HG03354 (cell line): Measurements from ENCODE around the gene SLC25A22.

Experiments used
- ATAC-seq: cut with Tn5 transposase; IDR thresholded peaks from one replicate; pipeline ENCODE4 v1.9.1; 2021; ENCODE audit warnings: mild to moderate bottlenecking; ENCODE audit not compliant: unreplicated experiment, poor library complexity, severe bottlenecking

The SLC25A22 gene

DNA sequence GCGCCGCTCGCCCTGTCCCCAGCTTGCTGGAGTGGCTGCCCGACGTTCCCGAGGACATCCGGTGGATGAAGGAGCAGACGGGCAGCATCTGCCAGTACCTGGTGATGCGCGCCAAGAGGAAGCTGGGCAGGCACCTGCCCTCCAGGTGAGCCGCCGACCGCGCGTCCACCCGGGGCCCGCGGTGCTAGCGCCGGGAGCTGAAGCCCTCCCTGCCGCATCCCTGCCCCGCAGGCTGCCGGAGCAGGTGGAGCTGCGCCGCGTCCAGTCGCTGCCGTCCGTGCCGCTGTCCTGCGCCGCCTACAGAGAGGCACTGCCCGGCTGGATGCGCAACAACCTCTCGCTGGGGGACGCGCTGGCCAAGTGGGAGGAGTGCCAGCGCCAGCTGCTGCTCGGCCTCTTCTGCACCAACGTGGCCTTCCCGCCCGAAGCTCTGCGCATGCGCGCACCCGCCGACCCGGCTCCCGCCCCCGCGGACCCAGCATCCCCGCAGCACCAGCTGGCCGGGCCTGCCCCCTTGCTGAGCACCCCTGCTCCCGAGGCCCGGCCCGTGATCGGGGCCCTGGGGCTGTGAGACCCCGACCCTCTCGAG lies 26.3 kb upstream of the SLC25A22 start:
- ATAC-seq: no peak

DNA sequence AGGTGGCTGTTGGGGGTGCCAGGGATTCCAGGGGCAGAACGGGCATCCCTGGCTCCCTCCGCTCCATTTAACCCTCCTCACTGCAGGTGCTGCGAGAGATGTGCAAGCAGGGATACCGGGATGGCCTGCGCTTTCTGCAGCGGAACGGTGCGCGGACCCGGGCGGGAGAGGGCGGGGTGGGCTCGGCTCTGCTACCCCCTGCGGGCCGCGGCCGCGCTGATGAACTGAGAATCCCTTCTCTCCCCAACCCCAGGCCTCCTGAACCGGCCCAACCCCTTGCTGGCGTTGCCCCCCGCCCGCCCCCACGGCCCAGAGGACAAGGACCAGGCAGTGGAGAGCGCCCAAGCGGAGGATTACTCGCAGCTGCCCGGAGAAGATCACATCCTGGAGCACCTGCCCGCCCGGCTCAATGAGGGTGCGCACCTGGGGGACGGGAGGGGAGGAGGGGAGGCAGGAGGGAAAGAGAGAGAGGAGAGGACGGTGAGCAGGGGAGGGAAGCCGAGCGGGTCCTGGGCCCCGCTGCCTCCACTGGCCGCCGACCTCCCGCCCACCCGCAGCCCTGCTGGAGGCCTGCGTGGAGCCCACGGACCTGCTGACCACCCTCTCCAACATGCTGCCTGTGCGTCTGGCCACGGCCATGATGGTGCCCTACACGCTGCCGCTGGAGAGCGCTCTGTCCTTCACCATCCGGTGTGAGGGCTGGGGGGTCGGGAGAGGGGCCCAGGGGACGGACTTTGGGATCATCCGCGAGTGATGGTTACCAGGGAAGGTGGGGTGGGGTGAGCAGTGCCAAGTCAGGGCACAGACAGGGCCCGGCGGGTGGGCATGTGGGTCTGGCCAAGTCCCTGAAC lies 25.6 kb upstream of the SLC25A22 start:
- ATAC-seq: no peak

DNA sequence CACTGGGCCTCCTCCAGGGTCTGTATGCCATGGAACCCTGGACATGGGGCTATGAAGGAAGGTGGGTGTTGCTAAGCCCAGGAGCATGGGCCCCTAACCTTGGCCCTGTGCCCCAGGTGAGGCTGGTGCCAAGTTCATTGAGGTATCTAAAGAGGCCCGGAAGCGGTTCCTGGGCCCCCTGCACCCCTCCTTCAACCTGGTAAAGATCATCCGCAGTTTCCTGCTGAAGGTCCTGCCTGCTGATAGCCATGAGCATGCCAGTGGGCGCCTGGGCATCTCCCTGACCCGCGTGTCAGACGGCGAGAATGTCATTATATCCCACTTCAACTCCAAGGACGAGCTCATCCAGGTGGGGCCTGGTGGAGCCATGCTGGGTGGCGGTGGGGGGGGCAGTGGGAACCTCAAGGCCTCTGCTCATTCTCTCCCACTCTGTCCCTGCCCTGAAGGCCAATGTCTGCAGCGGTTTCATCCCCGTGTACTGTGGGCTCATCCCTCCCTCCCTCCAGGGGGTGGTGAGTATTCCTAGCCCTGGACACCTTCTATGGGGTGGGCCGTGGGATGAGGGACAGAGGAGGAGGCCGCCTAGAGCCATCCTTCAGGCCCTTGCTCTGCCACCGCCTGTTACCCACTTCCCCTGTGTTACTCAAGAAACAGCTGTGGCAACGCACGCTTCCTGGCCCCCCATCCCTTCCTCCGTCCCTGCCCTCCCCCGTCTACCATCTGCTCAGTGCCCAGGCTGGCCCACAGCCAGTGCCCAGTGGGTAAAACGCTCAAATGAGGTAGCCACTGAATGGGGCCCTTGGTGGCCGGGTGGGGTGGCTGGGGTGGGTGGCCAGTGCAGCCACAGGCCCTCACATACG lies 23.7 kb upstream of the SLC25A22 start:
- no peak for ATAC-seq

DNA sequence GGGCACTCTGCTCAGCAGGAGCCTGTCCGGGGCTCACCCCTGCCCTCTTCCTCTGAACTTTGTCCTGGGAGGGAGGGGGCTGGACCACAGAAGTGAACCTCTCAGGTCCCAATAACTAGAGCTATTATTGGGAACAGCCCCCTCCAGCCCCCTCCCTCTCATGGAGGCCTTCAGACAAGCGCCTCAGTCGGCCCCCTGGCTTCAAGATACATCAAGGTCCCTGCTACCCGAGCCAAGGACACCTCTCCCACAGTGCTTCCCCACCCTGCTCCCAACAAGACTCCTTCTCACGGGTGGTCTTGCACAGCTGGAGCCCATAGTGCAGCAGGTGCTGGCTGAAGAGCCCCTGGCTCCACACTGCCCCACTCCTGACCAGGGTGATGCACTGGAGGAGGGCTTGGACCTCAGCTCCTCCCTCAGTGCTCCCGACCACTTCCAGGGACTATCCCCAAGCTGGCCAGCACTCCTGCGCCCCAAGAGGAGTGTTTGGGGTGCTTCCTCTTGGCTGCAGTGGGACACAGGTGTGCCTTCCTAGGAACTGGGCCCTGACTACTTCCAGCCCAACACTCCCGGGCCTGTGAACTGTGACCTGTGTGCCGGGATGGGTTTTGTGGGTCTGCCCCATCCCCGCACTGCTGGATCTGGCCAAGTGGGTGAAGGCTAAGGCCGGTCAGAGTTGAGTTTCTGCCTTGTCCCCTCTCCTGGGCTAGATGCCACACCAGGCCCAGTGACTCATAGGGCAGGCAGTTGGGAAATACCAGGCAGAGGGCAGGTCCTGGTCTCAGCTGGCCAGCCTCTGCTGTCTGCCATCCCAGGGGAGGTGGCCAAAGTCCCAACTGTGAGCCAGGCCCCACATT lies 22.8 kb upstream of the SLC25A22 start:
- ATAC-seq: no peak

DNA sequence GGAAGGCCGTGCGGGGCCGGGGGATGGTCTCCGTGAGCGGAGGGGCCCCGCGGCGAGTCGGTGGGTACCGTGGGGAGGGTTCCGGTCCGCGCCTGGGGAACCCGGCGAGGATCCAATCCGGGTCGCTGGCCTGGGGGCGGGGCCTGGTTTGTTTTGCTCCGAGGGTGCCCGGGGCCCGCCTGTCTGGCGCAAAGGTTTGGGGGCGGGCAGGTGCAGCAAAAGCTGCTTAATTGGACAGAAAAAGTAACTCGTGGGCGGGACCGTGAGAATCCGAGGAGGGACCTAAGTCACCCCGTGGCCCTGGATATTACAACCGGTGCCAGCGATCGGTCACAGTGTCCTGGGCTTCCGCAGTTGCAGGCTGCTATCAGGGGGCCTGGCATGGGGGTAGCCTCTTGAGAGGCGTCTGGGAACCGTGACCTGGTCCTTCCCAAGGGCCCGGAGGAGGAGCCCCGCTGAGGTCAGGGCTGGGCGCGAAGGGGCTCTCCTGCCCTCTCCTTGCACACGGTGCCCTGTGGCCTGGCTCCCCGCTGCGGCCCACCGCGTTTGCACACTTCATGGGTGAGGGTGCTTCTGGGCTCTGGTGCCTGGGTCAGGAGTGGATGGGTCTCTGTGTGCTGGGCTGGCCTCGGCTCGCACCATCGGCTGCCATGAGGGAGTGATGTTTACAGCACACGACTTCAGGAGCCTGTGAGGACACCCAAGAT lies 22.0 kb upstream of the SLC25A22 start:
- ATAC-seq: peak; percentile 69

DNA sequence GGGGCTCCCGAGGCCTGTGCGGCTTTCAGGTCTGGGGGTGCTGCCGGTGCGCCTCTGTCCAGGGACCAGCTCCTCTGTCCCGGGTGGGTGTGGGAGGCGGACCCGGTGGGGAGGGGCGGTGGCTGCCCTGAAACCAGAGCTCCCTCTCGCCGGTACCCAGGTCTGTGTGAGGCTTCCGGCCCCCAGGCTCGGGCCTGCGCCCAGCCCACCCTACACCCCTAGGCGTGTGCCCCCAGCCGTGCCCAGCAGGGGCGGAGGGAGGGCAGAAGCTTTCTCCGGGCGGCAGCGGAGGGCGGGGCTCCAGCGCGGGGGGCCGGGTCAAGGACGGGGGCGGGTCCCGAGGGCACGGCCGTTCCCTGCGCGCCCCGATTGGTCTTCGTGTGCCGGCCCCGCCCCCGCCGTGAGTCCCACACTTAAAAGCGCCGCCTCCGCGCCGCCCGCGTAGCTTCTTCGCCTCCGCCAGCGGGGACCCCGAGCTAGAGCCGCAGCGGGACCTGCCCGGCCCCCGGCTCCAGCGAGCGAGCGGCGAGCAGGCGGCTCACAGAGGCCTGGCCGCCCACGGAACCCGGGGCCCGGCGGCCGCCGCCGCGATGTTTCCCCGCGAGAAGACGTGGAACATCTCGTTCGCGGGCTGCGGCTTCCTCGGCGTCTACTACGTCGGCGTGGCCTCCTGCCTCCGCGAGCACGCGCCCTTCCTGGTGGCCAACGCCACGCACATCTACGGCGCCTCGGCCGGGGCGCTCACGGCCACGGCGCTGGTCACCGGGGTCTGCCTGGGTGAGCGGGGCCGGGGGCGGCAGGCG lies 21.2 kb upstream of the SLC25A22 start:
- ATAC-seq: peak; percentile 69

DNA sequence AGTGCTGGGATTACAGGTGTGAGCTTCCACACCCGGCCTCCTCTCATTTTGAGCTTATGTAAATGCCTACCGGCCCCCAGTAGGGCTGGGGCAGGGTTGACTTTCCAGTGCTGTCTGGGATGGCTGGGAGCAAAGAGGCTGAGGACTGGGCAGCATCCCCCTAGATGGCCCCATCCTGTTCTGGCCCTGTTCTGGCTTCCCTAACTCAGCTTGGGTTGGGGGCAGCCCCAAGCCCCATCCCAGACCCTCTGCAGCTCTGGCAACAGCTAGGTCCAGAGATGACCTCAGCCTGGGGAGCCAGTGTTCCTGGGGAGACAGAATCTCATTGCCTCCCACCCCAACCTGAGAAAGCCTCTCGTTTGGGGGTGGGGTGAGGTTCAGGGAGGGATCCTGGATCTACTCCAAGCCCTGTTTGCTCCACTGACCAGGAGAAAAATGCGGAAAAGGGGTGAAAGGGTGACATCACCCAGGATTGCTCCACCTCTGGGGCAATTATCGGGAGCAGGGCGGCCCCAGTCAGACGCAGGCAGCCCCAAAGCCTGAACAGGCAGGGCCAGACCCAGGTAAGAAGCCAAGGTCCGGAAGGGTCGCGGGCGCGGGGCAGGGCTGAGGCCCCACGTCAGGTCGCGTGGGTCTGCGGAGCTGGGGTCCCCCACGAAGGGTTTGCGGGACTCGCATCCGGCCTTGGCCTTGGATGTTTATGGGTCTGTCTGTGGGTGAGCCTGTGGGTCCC lies 20.5 kb upstream of the SLC25A22 start, which contains the start of gene PNPLA2:
Gene PNPLA2, plus strand, starts transcription at position 519 of the 733 bp plus-strand sequence. CDS start 805 bp downstream, outside the sequence.
- no peak for ATAC-seq

DNA sequence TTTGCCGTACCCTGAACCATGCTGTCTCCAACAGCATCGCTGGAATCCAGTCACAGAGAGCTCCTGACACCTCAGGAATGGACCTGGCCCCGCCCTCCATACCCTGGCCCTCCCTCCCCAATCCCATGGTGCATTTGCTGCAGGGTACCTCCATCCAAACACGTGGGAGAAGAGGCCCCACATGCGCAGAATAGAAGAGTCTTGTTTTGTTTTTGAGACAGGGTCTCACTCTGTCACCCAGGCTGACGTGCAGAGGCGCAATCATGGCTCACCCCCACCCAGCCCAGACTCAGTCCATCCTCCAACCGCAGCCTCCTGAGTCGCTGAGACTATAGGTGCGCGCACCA lies 18.3 kb upstream of the SLC25A22 start:
- ATAC-seq: no peak

DNA sequence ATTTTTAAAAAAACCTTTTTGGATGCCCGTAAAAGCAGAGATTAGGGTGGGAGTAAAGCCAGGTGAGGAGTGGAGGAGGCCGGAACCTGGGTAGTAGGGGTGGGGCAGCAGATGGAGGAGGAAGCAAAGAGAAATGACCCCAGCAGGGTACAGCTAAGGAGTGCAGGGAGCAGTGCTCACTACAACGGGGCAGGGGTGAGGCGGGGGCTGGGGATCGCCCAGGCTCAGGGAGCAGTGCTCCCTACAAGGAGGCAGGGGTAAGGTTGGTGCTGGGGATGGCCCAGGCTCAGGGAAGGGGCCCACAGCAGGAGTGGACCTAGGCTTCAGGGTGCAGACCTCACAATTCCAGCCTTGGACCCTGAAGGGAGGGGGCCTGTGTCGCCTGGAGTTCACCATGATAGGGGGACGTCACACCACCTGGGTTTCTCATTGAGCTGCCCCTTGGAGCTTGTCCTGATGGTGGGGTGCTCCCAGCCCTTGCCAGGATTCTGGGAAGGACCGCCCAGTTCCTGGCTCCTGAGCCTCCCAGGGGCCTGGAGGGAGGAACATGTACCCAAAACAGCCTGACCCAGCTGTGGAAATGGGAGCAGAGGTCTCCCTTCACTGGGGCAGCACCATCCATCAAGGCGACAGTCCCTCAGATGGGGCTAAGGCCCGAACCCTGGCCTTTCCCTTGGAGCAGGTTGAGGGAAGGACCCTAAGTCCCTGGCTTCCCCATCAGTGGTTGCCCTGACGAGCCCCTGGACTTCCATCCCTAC lies 17.8 kb upstream of the SLC25A22 start:
- no peak for ATAC-seq

DNA sequence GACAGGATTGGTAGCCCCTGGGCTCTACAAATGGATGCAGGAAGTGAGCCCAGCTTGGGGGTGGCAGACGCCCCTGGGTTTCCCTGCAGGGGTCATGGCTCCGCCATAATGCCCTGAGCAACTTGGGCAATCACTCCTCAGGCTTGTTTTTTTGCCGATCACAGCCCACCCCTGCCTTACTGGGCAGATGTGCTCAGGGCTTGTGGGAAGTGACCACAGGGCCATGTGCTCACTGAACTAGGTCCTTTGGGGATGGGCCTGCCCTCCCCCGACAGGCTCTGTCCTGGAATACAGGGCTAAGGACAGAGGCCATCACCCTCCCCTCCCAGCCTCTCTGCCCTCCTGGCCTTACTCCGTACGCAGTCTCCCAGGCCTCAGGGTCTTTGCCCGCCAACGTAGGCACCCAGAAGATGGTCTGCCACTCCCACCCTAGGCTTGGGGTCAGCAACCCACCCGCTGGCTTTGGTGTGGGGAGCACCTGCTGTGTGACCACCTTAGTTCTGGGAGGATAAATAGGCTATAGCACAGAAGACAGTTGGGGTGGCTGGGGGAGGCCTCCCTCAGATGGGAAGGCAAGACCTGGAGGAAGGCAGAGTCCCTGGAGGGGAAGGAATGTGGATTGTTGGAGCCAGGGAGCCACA lies 15.5 kb upstream of the SLC25A22 start:
- no peak for ATAC-seq

DNA sequence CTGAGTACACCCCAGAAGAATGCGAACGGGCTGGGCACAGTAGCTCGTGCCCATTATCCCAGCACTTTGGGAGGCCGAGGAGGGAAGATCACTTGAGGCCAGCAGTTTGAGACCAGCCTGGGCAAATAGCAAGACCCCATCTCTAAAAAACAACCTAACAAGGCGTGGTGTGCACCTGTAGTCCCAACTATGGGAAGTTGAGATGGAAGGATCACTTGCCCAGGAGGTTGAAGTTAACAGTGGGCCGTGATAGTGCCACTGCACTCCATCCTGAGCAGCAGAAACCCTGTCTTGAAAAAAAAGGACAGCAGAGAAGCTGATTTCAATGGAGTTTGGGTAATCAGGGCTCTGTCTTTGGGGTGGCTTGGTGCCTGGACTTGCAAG lies 15.0 kb upstream of the SLC25A22 start:
- no peak for ATAC-seq

DNA sequence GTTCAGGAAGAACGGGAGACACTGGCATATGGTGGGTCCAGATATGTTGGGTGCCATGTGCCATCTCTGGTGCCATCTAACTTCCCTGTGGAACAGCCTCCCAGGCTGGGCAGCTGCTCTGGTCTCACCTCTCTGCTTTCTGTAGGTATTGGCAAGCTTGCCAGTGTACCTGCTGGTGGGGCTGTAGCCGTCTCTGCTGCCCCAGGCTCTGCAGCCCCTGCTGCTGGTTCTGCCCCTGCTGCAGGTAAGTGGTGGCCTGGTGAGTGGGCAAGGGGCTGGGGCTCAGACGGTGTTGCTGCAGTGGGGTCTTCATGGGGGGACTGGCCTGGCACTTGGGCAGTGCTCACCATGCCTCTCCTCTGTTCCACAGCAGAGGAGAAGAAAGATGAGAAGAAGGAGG lies 14.3 kb upstream of the SLC25A22 start:
- ATAC-seq: no peak

DNA sequence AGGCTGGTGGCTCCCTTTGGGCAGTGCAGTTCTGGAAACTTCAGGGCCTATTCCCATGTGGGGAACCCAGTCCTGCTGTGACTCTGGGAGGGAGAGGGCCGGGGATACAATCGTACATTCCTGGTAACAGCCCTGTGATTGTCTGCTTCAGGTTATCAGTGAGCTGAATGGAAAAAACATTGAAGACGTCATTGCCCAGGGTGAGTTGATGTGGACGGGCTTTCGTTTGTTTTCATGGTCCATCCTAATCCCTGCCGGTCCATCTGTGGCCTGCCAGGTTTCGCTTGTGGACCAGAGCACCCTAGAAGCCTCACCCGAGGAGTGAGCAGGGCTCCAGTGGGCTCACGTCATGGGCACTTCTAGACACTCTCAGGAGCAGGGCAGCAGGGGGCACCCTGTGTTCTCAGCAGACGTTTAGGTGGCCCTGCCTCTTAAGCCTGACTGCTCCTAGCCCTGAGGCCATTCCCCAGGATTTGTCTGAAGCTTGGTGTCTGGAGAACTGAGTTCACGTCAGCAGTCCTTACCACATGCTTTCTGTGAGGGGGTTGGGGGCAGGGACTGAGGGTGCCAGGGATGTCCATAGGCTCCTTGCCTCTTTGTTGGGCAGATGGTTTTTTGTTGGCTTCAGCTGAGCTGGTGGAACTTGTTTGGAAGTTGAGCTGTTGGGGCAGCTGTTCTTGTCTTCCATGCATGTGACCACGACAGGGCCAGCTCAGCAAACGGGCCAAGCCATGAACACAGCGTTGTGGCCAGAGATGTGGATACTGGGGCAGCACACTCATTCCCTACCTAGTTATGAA lies 13.6 kb upstream of the SLC25A22 start:
- ATAC-seq: no peak

DNA sequence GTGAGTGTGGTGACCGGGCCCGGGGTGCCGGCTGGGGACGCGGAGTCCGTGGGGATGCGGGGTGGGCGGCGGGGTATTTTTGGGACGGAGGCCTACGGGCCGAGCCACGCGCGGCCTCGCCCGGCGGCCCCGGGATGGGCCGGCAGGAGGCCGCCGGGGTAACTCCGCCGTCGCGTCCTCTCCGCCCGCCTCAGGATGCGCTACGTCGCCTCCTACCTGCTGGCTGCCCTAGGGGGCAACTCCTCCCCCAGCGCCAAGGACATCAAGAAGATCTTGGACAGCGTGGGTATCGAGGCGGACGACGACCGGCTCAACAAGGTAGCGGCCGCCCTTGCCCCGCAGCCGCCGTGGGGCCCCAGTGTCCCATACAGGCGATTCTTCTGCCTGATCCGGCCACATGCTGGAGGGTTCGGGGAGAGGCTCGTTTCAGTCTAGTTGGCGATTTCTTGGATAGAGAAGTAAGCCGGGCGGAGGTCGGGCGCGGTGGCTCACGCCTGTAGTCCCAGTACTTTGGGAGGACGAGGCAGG lies 12.0 kb upstream of the SLC25A22 start:
- peak; percentile 20 for ATAC-seq

DNA sequence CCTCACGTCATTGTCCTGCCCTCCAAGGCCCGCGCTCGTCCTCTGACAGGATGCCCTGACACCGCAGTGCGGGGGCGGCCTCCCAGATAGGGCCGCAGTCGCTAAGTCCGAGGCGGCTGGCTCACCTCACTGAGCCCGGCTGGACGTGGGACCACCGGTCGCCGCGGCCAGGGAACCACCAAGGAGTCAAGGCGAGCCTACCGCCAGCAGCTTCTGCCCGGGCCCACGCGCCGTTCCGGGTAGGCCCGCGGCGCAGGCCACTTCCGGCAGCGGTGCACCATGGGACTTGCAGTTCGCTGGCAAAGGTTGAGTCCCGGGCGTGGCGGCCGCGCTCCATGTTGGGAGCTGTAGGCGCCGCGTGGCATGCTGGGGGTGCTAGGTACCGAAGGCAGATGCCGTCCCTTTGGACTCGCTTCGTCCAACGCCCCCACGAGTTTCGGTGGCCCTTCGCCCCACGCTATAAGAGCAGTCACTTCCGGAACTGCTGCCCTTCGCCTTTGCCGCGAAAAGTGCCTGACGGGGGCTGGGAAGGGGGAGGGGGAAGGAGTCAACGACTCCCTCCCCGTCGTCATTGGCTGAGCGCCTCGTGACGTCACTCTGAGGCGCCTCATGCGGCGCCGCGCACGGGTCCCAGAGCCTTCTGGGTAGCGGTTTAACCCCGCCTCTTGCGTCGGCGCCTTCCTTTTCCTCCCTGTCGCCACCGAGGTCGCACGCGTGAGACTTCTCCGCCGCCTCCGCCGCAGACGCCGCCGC lies 11.4 kb upstream of the SLC25A22 start, which contains the start of gene RPLP2:
Gene RPLP2, plus strand, starts transcription at position 681 of the 753 bp plus-strand sequence. CDS start 268 bp downstream, outside the sequence.
- peak; percentile 77 for ATAC-seq
